GM13976 (cell line): ENCODE results near the gene TMEM38A.
"Not testable (repeated sequence)": the region's sequence is repeated elsewhere in the genome, so short reads cannot be mapped to it uniquely, and the experiment has no call there.

Experiments
- DNase-seq: peaks from one replicate; pipeline ENCODE4 v3.0.0; 2012; ENCODE audit warnings: low spot score
- CTCF ChIP-seq: IDR thresholded peaks from 2 replicates; pipeline ENCODE4 v1.5.1; 2012; ENCODE audit warnings: borderline replicate concordance, mild to moderate bottlenecking; ENCODE audit not compliant: insufficient read depth; ENCODE audit errors: extremely low read depth, missing control alignments, control extremely low read depth
- in situ Hi-C: fragments of 300-500 bp; cut with MboI; formaldehyde crosslinking; loops from one replicate; pipeline ENCODE4 v1.12.0; 2022; ENCODE audit warnings: low sequenced_read_pairs, mixed read lengths, inconsistent platforms; ENCODE audit not compliant: unreplicated experiment

TMEM38A gene

GRCh38 chr19:16645140-16645539 lies 15.8 kb upstream of the TMEM38A start:
- in situ Hi-C loops, result no loop called here
- no peak for TF ChIP-seq CTCF
- no peak for DNase-seq

GRCh38 chr19:16649734-16650133 lies 11.2 kb upstream of the TMEM38A start:
- no peak for TF ChIP-seq CTCF
- no peak for DNase-seq
- in situ Hi-C loops, result no loop called here

GRCh38 chr19:16650821-16651220 lies 10.1 kb upstream of the TMEM38A start:
- no peak for TF ChIP-seq CTCF
- no peak for DNase-seq
- in situ Hi-C loops, result no loop called here

- in situ Hi-C loops, DNase-seq: not testable (repeated sequence)
These were observed 9.3 kb upstream of the TMEM38A start for GRCh38 chr19:16651421-16652188.

GRCh38 chr19:16652854-16653253 lies 8.1 kb upstream of the TMEM38A start:
- no peak for DNase-seq
- in situ Hi-C loops, result no loop called here
- TF ChIP-seq CTCF, result no peak

- no peak for TF ChIP-seq CTCF
- in situ Hi-C loops, result no loop called here
- DNase-seq, result no peak
These were observed 6.8 kb upstream of the TMEM38A start for GRCh38 chr19:16654140-16654539.

GRCh38 chr19:16654627-16655026 lies 6.3 kb upstream of the TMEM38A start:
- no peak for DNase-seq
- in situ Hi-C loops, result no loop called here
- TF ChIP-seq CTCF, result no peak
